GM12875 (cell line): Measurements from ENCODE around the gene RPS28.
"Not testable (repeated sequence)": the region's sequence is repeated elsewhere in the genome, so short reads cannot be mapped to it uniquely, and the experiment has no call there.

Experiments
- H3K4me3 ChIP-seq: one replicate; pipeline ENCODE4 v1.5.1; 2011; ENCODE audit warnings: low read depth, low read length, control low read depth
- CTCF ChIP-seq: IDR thresholded peaks from 2 replicates; pipeline ENCODE4 v1.5.1; 2011; ENCODE audit warnings: low read depth, mild to moderate bottlenecking, control low read depth, inconsistent platforms, low read length, moderate library complexity, borderline replicate concordance; ENCODE audit not compliant: insufficient read depth

Gene RPS28

GRCh38 chr19:8316351-8317125 is 4.8 kb upstream of the RPS28 start:
- no peak overlapping the region for H3K4me3 ChIP-seq
- TF ChIP-seq CTCF = no peak

- H3K4me3 ChIP-seq = not testable (repeated sequence)
Observed at GRCh38 chr19:8318835-8319234, 2.5 kb upstream of the RPS28 start.

GRCh38 chr19:8319807-8320520 is 1.3 kb upstream of the RPS28 start:
- H3K4me3 ChIP-seq = peak overlapping the region; percentile 95
- TF ChIP-seq CTCF = no peak

GRCh38 chr19:8320564-8321066 is 681 bp upstream of the RPS28 start:
- H3K4me3 ChIP-seq = peak overlapping the region; percentile 95
- no peak for TF ChIP-seq CTCF

GRCh38 chr19:8321986-8322637 is 816 bp downstream of the RPS28 start:
- H3K4me3 ChIP-seq = peak overlapping the region; percentile 95
- no peak for TF ChIP-seq CTCF

- TF ChIP-seq CTCF = no peak
- H3K4me3 ChIP-seq = peak overlapping the region; percentile 95
Observed at GRCh38 chr19:8322638-8322997, 1.3 kb downstream of the RPS28 start.

- H3K4me3 ChIP-seq = no peak overlapping the region
Observed at GRCh38 chr19:8323781-8324185, 2.5 kb downstream of the RPS28 start.

More at GRCh38 chr19:8323781-8324185, 2.5 kb downstream of the RPS28 start:
- no peak for TF ChIP-seq CTCF
